Measurements from ENCODE around the gene SNX1. TPM values are rescaled to one million over a fixed set of nuclear protein-coding genes. Genes with fewer than 3 reads are reported as not detected.

SNX1 gene
- total and polyA plus RNA-seq, 2 of the 8 experiments (the other 6 are each of a cell fraction or from before 2014, with no cell fraction given): 27.9 to 59.8 TPM

- TF ChIP-seq POLR2A (IDR thresholded peaks at IDR 0.05; ENCODE audit: control extremely low read depth in 1 of 2, low read depth in 2 of 2, low read length in 2 of 2) (peak; percentile 48 to 74; a peak in 2 of 3 replicates), E2F6 (IDR thresholded peaks at IDR 0.05) (0 out of 2 replicates have a peak, but pooled peaks have one; percentile 53), ATF3 (IDR thresholded peaks at IDR 0.05; ENCODE audit: insufficient read depth, low read depth, low read length) (no peak), BCL11A (IDR thresholded peaks at IDR 0.05; ENCODE audit: low read depth in 2 of 2, low read length in 2 of 2) (no peak), CTBP2 (IDR thresholded peaks at IDR 0.05; ENCODE audit: borderline replicate concordance, insufficient read depth, insufficient read length, low read length) (peak; percentile 77), SP4 (IDR thresholded peaks at IDR 0.05; ENCODE audit: low read length) (no peak; the same call in 1 of the 2 replicates), MAX (IDR thresholded peaks at IDR 0.05) (no peak), NRF1 (IDR thresholded peaks at IDR 0.05; ENCODE audit: low read depth, low read length) (no peak), EZH2 (IDR thresholded peaks at IDR 0.05; ENCODE audit: low read depth, low read length, severe bottlenecking) (no peak), RAD21 (IDR thresholded peaks at IDR 0.05 in 1 of 2, conservative IDR thresholded peaks at IDR 0.05 in 1 of 2; ENCODE audit: low read depth in 2 of 2, low read length in 2 of 2) (no peak)
Measured at GRCh38 chr15:64093627-64094417, 2.0 kb upstream of the SNX1 start, which contains the start of gene CIAO2A (continued).

Data from H1 (cell line).